Measurements from ENCODE around the gene MGST2.
A peak's percentile ranks its signal among the peaks of the same experiment; 100 is the strongest.

The MGST2 gene

DNA sequence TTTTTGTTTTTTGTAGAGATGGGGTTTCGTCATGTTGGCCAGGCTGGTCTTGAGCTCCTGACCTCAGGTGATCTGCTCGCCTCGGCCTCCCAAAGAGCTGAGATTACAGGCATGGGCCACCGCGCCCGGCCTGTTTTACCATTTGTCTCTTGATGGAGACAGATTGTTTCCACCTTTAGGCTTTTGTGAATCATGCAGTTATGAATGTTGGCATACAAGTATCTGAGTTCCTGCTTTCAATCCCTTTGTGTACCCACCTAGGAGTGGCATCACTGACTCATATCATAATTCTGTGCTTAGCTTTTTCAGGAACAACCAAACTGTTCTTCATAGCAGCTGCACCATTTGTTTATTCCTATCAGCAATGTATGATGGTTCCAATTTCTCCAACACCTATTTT lies 20.2 kb upstream of the MGST2 start:
- DNase-seq: no peak

DNA sequence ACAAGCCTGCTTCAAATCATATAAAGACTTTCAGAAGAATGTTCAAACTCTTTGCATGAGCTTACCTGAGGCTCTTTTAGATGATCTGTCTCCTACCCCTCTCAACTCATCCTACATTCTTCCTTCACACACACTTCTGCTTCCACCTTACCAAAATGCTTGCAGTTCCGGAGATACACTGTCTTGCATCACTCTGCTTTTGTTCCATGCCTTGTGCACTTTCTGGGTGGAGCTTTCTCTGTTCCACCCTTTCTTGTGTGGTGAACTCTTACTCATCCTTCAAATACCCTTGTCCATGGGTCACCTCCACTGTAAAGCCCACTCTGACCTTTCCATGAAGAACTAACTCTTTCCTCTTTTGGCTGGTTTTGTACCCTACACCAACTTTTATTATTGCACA lies 18.4 kb upstream of the MGST2 start:
- no peak for DNase-seq

DNA sequence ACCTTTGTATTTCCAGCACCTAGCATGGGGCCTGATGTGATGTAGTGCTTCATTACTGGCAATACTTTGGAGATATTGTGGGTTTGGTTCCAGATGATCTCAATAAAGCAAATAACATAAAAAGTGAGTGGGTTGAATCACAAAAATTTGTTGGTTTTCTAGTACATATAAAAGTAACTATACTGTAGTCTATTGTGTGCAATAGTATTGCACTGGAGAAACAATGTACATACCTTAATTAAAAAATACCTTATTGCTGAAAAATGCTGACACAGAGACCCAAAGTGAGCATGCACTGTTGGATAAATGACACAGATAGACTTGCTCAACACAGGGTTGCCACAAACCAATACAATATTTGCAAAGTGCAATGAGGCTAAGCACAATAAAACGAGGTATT lies 17.7 kb upstream of the MGST2 start:
- no peak for DNase-seq

DNA sequence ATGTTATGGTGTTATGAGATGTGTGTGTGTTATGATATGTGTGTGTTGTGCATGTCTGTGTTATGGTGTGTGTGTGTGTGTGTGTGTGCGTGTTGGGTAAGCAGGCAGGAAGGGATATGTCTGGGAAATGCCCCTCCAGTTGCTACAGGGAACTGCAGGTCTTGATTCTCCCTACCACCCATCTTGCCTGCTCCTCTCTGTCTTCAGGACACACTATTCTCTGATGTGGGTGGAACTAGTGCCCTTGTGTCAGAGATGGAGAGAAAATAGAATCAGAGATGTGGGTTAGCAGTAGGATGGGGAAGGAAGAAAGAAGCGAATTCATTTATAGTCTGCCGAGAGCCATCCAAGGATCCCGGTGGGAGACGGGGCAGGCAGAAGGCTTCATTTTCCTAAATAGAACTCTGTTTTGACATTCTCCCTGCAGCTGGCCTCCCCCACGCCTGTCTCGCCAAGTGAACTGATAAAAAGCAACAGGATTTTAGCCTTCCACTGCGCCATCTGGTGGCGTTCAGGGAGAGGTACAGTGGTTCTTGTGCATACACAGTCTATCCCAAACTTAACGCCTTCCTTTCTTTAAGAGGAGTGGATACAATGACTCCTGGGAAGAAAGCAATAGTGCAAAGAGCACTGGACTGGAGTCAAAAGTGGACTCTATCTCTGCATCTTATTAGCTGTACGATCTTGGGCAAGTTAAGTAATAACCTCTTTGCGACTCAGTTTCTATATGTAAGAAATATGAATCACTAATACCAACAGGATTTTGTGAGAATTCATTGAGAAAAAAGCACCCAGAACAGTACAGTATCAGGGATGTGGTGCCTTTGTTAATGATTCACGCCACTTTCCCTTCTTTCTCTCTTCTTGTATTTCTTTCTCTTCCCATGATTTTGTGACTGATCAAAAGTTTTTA lies 14.1 kb upstream of the MGST2 start:
- peak; percentile 43 for DNase-seq

DNA sequence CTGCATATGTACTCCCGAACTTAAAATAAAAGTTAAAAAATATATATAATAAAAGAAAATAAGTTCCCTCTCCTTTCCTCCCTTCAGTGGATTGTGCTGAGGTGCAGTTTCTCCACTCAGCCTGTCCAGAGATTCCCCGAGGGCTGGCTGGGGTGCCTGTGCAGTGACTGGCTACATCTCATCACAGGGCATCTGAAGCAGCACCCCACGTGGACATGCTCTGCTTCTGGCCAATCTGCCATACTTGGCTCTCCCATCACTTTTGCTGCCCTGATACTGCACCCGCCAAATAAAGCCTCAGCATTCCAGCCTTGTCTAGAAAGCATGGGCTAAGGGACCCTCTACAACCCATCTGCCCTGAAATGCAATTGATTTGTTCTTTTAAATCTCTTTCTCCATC lies 11.1 kb upstream of the MGST2 start:
- no peak for DNase-seq

DNA sequence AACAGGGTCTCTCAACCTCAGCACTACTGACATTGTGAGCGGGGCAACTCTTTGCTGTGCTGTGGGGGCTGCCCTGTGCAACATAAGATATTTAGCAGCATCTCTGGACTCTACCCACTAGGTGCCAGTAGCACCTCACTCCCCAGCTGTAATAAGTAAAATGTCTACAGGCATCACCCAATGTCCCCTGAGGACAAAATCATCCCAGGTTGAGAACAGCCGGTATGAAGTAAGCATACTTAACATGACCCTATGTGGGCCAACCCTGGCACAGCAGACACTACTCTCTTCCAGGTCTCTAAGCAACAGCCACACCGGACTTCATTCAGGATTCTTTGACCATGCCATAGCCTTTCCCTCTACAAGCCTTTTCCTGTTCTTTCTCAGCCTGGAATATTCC lies 10.5 kb upstream of the MGST2 start:
- DNase-seq: no peak

DNA sequence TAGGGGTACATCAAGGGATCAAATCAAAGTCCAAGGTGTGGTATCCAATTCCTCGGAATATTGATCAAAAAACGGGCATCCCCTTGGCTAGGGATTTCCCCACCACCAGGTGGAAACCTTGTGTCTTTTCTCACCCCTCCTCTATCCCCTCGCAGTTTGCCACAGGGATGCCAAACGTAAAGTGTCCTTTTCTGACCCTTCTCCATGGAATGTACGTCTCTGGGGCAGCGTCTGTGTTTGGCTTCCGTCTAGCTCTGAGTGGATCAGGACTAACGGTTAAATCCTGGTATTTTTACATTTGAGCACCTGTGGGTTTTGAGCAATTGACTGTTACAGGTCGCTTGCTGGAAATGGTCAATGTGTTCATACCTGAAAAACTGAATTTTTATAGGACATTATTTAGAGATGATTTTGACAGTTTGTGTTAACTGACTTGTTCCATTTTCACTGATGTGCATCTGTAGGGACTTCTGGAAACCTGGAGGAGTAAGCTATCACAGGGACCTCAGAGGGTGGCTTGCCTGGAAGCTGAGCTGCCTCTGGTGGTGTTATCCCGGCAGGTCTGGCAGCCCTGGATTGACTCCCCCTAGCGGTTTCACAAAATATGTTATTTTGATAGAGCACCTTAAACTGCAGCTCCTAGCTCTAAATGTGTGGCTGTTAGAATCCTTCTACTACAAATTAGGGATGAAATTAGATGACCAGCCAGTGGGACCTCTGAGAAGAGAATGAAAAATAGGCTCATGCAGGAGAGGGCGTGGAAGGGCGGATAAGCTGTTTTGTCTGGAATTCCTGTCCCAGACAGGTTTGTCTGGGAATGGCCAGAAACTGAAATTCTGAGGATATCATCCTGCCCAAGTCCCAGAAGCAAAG lies 8.8 kb upstream of the MGST2 start:
- peak; percentile 4 for DNase-seq

DNA sequence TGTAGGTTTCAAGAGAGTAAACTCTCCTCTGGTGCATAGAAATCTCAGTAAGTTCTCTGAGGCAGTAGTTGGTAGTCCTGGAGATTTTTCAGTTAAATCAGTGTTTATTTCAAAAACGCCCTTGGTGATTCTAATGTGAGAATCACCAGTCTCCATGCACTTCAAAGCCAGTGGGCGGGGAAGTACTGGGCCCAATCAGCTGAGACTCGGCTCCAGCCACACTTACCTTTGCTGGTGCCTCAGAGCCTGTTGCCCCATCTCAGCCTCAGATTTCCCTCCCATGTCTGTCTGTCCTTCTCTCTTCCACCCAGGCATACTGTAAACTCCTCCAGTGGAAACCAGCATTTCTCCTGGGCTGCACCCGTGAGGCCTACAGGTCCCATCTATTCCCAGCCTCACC lies 7.4 kb upstream of the MGST2 start:
- no peak for DNase-seq

DNA sequence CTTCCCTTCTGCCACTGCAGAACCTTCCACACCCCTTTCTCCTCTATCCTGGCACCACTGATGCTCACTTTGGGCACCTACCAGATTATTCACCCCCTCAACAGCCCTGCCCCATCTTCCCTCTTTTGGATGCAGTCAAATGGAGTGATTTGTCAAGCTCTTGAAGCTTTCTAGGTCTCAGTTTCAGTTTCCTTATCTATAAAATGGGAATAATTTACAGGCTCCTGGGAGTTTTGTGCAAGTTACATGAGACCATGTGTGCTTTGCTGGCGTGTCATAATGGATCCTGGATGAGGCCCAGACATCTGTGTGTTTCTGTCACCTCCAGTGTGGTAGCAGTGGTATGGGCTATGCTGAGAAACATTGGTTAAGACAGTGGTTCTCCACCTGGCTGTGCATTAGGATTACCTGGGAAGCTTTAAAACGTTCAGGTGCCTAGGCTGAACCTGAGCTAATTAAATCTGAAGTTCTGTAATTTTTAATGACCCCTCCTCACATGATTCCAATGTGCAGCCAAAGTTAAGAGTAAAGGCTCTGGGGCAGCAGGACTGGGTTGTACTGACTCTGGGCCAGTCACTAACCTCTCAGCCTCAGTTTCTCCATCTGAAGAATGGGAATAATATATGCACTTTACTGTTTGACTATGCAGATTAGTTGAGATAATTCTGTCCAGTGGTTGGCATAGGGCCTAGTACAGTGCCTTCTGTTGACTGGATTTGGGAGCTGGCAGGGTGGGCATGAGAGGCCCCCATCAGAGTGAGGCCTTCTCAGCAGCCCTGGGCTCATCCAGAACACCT lies 6.8 kb upstream of the MGST2 start:
- no peak for DNase-seq

DNA sequence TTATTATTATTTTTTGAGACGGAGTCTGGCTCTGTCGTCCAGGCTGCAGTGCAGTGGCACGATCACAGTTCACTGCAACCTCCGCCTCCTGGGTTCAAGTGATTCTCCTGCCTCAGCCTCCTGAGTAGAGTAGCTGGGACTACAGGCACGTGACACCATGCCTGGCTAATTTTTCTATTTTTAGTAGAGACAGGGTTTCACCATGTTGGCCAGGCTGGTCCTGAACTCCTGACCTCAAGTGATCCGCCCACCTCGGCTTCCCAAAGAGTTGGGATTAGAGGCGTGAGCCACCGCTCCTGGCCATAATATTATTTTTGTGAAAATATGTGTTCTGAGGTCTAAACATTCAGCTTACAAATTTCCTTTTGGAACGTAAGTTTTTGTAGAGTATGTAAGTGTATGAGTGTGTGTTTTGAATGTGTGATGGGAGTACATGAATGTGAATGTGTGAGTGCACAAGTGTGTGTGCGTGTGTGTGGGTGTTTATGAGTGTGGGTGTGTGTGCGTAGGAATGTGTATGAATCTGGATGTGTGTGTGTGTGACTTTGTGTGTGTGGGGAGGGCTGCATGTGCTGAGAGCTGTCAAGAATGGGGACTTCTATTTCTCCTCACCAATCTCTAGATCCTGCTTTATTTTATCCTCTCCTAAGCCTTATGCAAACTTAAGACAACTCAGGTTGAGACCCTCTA lies 5.7 kb upstream of the MGST2 start:
- DNase-seq: no peak

DNA sequence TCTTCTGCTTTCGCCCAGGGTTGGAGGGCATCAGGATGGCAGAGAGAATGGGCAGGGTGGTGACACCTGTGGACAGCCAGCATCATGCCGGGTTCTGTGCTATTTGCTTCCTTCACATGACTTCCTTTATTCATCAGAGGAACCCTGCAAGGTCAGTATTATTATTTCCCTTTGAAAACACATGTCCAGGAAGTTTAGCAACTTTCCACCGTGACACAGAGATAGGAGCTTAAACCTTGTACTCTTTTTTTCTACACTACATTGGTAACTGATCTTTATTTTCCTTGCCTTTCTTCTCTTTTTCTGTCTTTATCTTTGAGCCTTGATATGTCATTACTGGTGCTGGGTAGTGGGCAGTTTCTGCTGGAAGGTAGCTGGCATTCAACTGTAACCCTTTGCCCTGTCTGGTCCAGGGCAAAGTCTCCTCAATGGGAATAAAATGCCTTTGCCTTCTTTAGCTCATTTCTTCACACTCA lies 5.0 kb upstream of the MGST2 start:
- no peak for DNase-seq

DNA sequence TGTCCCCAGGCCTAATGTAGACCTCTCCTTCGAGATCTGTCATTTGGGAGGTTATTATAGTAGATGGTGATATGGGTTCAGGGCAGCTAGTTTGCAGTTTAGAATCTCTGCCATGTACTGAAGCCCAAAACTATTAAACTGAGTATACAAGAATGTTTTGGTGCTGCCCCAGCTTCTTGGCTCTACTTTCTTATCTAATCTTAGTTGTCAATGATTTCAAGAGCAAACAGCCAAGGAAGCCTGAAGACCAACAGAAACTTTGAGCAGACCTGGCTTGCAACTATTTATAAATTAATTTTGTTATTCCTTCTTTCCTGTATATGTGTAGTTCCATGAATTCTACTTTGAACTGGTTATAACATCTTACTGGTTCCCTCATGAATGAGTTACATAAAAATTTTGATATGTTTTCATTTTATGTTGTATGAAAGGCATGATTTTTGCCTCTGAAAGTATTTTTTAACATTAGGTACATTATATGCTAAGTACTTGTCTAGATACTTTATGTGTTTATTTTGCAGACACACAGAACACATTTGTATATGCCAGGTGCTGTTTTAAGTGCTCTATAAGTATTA lies 2.0 kb upstream of the MGST2 start:
- DNase-seq: no peak

DNA sequence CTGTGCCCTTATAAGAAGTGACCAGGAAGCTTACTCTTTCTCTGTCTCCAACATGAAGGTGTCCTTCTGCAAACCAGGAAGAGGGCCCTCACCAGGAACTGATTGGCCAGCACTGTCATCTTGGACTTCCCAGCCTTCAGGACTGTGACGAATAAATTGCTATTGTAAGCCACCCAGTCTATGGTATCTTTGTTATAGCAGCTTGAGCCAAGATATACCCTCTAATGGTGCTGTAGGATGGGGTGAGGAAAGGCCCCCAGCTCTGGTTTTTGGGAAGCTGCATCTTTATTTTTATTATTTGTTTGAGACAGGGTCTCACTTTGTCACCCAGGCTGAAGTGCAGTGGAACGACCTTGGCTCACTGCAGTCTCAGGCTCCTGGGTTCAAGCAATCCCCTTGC lies 1.2 kb upstream of the MGST2 start:
- DNase-seq: no peak

DNA sequence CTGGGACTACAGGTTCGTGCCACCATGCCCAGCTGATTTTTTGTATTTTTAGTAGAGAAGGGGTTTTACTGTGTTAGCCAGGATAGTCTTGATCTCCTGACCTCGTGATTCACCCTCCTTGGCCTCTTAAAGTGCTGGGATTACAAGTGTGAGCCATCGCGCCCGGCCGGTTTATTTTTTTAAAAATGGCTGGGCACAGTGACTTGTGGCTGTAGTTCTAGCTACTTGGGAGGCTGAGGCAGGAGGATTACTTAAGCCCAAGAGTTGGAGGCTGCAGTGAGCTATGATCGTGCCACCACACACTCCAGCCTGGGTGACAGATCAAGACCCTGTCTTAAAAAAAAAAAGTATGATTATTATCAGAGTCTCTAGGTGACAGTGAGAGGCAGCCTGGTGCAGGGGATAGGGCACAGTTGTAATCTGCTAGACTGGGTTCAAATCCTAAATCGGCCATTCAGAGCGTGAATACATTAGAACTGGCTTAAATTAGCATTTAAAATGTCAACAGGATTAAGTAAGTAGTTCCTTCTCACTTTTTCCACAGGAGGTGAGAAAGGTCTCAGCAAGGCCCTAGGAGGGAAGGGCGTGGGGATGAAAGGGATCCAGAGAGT lies 435 bp upstream of the MGST2 start:
- DNase-seq: no peak

DNA sequence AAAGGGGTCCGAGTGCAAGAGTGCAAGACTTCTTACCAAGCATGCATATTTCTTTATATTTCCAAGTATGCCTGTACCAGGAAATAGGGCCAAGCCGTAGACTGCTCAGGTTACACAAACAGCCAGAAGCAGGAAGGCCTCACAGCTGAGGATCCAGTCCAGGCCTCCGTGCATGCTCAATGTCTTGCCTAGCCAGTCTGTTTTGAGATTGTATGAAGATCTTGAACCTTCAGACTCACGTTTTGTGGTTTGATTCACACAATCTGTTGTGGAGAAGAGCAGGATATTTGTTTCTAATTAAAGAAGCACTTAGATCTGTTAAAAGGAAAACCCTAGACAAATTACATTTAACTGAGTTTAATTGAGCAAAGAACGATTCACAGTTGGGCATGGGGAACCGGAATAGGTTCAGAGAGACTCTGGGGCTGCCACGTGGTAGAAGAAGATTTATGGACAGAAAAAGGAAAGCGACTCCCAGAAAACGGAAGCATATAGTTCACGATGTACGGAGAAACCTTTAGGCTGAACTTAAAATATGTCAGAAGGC lies 1.2 kb downstream of the MGST2 start:
- DNase-seq: no peak

DNA sequence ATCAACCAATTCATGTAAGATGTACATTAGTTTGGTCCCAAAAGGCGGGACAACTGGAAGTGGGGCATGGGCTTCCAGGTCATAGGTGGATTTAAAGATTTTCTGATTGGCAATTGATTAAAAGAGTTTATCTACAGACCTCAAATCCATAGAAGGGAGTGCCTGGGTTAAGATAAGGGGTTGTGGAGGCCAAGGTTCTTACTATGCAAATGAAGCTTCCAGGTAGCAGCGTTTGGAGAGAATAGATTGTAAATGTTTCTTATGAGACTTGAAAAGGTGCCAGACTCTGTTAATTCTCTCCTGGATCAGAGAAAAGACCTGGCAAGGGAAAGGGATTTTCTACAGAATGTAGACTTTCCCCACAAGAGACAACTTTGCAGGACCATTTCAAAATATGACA lies 2.4 kb downstream of the MGST2 start:
- no peak for DNase-seq

DNA sequence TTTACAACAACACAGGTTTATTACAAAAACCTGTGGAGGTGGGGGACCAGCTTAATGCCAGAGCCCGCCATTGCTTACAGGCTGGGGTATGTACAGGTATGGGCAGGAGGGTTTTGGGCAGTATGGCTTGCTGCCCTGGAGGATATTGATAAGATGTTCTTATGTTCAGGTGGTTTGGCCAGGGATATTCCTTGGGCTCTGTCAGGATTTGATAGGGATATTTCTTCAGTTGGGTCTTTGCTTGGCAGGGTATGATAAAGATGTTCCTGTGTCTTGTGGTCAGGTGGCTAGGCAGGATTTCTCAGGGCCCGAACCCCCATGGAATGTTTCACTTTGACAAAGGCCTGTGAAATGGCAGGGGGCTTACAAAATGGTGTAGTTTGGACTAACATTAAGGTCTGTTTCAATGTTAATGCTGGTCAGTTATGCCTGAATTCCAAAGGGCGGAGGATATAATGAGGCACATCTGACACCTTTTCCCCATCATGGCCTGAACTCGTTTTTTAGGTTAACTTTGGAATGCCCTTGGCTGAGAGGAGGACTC lies 3.1 kb downstream of the MGST2 start:
- DNase-seq: no peak

DNA sequence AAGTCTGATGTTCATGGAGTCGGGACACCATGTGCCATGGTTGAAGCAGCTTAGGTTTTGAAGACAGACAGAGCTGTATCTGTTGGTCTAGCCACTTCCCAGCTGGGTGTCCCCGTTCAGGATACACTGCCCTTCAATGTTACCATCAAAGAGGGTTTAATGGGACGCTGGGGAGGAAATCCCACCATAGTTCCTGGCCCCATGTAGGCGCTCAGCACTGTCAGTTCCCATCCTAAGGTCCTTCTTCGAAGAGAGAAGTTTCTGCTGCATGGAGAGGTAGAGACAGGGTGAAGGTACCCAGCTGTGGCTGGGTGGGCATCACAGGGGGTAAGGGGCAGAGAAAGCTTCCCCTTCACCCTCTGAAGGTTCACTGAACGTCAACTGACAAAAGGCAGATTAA lies 3.7 kb downstream of the MGST2 start:
- DNase-seq: no peak

DNA sequence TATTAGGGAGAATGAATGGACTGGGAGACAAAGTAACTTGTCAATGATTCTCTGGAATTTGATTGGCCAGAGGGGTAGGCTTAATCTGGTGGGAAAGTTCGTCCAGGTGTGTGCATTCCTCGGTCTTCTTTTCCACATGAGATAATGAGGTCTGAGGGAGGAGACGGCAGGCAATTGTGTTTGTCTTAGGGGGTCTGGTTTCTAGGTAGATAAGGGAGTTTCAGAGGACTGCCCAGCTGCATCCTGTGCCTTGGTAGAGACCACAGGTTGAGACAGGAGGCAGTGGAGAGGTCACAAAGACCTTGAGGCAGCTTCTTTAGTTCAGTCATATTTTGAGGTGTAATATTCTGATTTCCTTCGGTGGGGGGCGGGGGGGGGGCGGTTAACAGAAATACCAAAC lies 4.3 kb downstream of the MGST2 start:
- no peak for DNase-seq

DNA sequence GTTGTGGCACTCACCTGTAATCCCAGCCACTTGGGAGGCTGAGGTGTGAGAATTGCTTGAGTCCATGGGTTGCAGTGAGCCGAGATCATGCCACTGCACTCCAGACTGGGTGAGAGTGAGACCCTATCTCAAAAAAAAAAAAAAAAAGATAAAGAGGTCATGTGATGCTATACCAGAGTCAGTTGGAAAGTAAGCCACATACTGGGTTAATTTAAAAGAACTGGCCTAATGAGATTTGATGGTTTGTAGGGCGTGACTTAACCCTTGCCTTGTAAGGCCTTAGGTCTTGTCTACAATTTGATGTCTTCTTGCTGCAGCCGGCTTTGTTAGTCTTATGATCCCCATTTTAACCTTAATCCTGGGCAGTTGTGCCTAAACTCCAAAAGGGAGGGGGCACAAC lies 5.2 kb downstream of the MGST2 start:
- no peak for DNase-seq

DNA sequence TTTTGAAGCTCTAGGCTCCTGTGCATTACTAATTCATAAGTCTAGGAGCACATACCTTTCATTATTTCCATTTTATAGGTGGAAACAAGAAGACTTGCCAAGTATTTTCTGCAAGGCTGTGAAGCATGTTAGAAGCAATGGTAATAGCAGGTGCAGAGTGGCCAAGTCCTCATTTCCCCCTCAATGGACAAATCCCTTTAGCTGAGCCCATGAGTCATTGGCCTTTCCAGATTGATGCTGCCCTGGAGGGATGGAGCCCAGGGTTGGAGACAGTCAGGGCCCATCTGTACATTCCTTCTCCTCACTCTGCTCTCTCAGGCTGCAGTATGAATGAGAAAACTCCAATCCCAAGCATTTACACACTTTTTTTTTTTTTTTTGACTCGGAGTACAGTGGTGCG lies 6.6 kb downstream of the MGST2 start:
- DNase-seq: no peak

Measured in effector CD8-positive, alpha-beta T cell (primary cell).